Transverse colon (tissue), 3 donors: ENCODE data around the gene SCAP.

ENCODE experiments used
- CTCF ChIP-seq, 5 experiments: fragments of 200-600 bp in 3 of 5; fragments of 450-650 bp in 2 of 5; sonication (generic) in 3 of 5; IDR thresholded peaks; 1 replicate in 2 of 5; 2 replicates in 3 of 5; pipeline ENCODE4 v1.5.1; 2016 to 2017; ENCODE audit warnings: antibody characterized with exemption in 5 of 5, inconsistent platforms in 3 of 5, mild to moderate bottlenecking in 2 of 5, moderate library complexity in 1 of 5
- POLR2A ChIP-seq: fragments of 450-650 bp; IDR thresholded peaks from one replicate; pipeline ENCODE4 v1.6.1; 2016; ENCODE audit warnings: antibody characterized with exemption, mild to moderate bottlenecking, moderate library complexity

- TF ChIP-seq POLR2A, result no peak
- TF ChIP-seq CTCF (IDR thresholded peaks at IDR 0.05), result no peak
Observed at GRCh38 chr3:47408839-47409229, 66.9 kb downstream of the SCAP start.
